Neuron (in vitro differentiated cells): Measurements from ENCODE around the gene SLC35B1.

Source experiments
- H2AFZ ChIP-seq: one replicate; pipeline ENCODE4 v1.6.1; 2013; ENCODE audit warnings: low read depth, mild to moderate bottlenecking, inconsistent platforms, low read length, moderate library complexity
- H3K27me3 ChIP-seq: one replicate; pipeline ENCODE4 v1.6.1; 2013; ENCODE audit warnings: low read length; ENCODE audit not compliant: insufficient read depth
- H3K36me3 ChIP-seq: one replicate; pipeline ENCODE4 v1.6.1; 2013; ENCODE audit warnings: low read length; ENCODE audit not compliant: insufficient read depth
- H3K4me1 ChIP-seq: one replicate; pipeline ENCODE4 v1.6.1; 2013; ENCODE audit warnings: low read length; ENCODE audit not compliant: insufficient read depth
- H3K4me3 ChIP-seq: 2 replicates; pipeline ENCODE4 v1.5.1; 2013; ENCODE audit warnings: mild to moderate bottlenecking, low read length, moderate library complexity
- H3K9me3 ChIP-seq: one replicate; pipeline ENCODE4 v1.6.1; 2013; ENCODE audit warnings: low read length

SLC35B1 gene, protein sequence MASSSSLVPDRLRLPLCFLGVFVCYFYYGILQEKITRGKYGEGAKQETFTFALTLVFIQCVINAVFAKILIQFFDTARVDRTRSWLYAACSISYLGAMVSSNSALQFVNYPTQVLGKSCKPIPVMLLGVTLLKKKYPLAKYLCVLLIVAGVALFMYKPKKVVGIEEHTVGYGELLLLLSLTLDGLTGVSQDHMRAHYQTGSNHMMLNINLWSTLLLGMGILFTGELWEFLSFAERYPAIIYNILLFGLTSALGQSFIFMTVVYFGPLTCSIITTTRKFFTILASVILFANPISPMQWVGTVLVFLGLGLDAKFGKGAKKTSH

GRCh38 chr17:49707608-49708514 lies at the start of gene SLC35B1:
Gene SLC35B1, minus strand, starts transcription at chr17:49707964. Its CDS starts 131 bp downstream, at chr17:49707833.
- Histone ChIP-seq H3K36me3 (peaks cover 39% of the 10 kb centered on the region), H3K9me3 (no peaks in the 10 kb centered on the region), H2AFZ (peak within 1 kb of the TSS; percentile 68), H3K4me3 (peak within 1 kb of the TSS; percentile 92), H3K27me3 (no peaks in the 10 kb centered on the region), H3K4me1 (peaks cover 16% of the 10 kb centered on the region)

DNA sequence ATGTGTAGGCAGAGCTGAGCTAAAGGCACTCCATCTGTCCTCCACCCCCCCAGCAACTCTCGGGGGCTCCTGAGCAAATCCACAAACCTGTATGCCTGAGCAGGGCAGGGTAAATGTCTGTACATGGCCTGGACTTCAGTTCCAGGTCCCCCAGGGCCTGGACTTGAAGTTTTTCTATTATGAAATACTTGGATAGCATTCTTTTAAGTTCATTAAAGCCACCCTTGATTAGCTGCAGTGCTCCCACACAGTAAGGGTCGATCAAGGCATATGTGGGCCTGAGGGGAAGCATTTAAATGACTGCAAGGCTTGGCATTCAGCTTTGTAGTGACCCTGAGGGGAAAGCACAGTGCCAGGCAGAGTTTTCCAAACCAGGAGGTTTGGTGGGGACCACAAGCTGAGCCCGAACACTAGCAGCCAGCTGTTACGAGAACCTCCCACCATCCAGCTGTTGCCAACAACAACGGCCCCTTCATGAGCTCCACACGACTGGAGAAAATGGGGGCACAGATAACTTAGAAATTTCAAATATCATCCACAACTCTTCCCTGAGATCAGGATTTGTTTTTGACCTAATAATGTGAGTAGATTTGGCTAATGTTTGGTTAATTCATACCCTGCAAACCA lies 49.5 kb upstream of the SLC35B1 start:
- Histone ChIP-seq H3K27me3 (no peaks in the 10 kb centered on the region), H3K9me3 (no peaks in the 10 kb centered on the region), H3K36me3 (no peaks in the 10 kb centered on the region), H3K4me1 (peaks cover 3% of the 10 kb centered on the region), H2AFZ (no peak overlapping the region), H3K4me3 (no peak overlapping the region)

GRCh38 chr17:49756323-49757150 lies 48.8 kb upstream of the SLC35B1 start:
- H3K4me1 ChIP-seq: no peaks in the 10 kb centered on the region
- H3K27me3 ChIP-seq: no peaks in the 10 kb centered on the region
- H3K4me3 ChIP-seq: no peak overlapping the region
- no peak overlapping the region for H2AFZ ChIP-seq
- H3K9me3 ChIP-seq: no peaks in the 10 kb centered on the region
- no peaks in the 10 kb centered on the region for H3K36me3 ChIP-seq

GRCh38 chr17:49755663-49756283 lies 48.0 kb upstream of the SLC35B1 start:
- Histone ChIP-seq H3K4me1 (no peaks in the 10 kb centered on the region), H3K36me3 (no peaks in the 10 kb centered on the region), H3K9me3 (no peaks in the 10 kb centered on the region), H3K4me3 (no peak overlapping the region), H2AFZ (no peak overlapping the region), H3K27me3 (no peaks in the 10 kb centered on the region)

GRCh38 chr17:49753959-49754391 lies 46.2 kb upstream of the SLC35B1 start:
- peaks cover 5% of the 10 kb centered on the region for H3K36me3 ChIP-seq
- no peak overlapping the region for H3K4me3 ChIP-seq
- no peaks in the 10 kb centered on the region for H3K9me3 ChIP-seq
- no peaks in the 10 kb centered on the region for H3K4me1 ChIP-seq
- no peak overlapping the region for H2AFZ ChIP-seq
- no peaks in the 10 kb centered on the region for H3K27me3 ChIP-seq

DNA sequence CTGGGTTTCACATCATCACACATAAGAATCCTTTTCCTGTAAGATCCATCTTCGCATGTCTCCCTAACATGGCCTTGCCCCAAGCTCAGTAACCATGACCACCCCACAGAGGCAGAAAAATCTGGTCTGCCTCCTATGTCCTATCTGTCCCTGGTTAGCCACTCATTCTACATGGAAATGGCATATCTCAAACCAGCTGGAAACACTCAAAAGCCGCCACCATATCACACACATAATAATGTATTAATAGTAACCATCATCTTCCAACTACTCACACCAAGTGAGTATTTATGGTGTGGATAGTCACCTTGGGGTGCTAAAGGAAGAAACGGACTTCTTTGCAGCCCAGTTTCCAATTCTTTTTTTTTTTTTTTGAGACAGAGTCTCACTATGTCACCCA lies 44.7 kb upstream of the SLC35B1 start:
- Histone ChIP-seq H3K36me3 (peaks cover 9% of the 10 kb centered on the region), H3K4me1 (no peaks in the 10 kb centered on the region), H3K4me3 (no peak overlapping the region), H3K27me3 (no peaks in the 10 kb centered on the region), H2AFZ (no peak overlapping the region), H3K9me3 (no peaks in the 10 kb centered on the region)

DNA sequence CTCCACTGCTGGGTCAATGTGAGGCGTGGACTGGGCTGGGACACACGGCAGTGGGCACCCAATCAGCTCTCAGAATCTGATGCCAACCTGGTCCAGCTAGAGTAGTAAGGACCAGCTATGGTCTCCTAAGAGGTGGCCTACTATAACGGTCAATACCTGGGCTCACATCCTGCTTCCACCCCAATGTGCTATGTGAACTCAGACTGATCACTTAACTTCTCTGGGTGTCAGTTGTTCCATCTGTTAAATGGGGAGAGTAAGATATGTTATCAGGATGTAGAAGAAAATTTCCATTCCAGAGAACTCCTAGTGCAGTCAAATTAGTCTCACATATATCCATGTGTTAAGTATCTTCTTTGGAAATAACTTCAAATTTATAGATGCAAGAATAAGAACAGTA lies 42.0 kb upstream of the SLC35B1 start:
- Histone ChIP-seq H3K4me3 (no peak overlapping the region), H3K27me3 (no peaks in the 10 kb centered on the region), H3K36me3 (peaks cover 9% of the 10 kb centered on the region), H3K9me3 (no peaks in the 10 kb centered on the region), H2AFZ (no peak overlapping the region), H3K4me1 (no peaks in the 10 kb centered on the region)

GRCh38 chr17:49748791-49749190 lies 41.0 kb upstream of the SLC35B1 start:
- Histone ChIP-seq H3K9me3 (no peaks in the 10 kb centered on the region), H3K4me1 (no peaks in the 10 kb centered on the region), H2AFZ (no peak overlapping the region), H3K36me3 (peaks cover 9% of the 10 kb centered on the region), H3K4me3 (no peak overlapping the region), H3K27me3 (no peaks in the 10 kb centered on the region)

GRCh38 chr17:49748223-49748622 lies 40.5 kb upstream of the SLC35B1 start:
- Histone ChIP-seq H3K36me3 (peaks cover 9% of the 10 kb centered on the region), H3K4me1 (no peaks in the 10 kb centered on the region), H3K4me3 (no peak overlapping the region), H3K9me3 (no peaks in the 10 kb centered on the region), H2AFZ (no peak overlapping the region), H3K27me3 (no peaks in the 10 kb centered on the region)

DNA sequence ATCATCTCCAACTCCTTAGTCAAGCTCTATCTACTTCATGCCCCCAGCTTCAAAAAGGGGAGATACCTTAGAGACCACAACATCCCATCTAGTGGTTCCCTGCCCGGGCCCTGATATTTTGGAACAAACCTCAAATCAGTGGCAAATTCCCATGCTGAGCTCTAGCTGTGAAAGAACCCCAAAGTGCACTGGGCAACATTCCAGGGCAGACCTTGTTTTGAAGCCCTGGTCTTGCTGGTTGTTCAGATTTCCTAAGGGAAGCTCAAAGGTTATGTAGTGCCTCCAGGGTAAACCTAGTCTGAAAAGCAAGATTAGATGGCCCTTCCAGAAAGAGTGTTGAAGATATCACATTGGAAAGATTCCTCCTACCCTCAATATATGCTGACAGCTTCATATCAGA lies 39.9 kb upstream of the SLC35B1 start:
- peaks cover 9% of the 10 kb centered on the region for H3K36me3 ChIP-seq
- no peaks in the 10 kb centered on the region for H3K27me3 ChIP-seq
- H3K9me3 ChIP-seq: no peaks in the 10 kb centered on the region
- no peak overlapping the region for H3K4me3 ChIP-seq
- H2AFZ ChIP-seq: no peak overlapping the region
- no peaks in the 10 kb centered on the region for H3K4me1 ChIP-seq

DNA sequence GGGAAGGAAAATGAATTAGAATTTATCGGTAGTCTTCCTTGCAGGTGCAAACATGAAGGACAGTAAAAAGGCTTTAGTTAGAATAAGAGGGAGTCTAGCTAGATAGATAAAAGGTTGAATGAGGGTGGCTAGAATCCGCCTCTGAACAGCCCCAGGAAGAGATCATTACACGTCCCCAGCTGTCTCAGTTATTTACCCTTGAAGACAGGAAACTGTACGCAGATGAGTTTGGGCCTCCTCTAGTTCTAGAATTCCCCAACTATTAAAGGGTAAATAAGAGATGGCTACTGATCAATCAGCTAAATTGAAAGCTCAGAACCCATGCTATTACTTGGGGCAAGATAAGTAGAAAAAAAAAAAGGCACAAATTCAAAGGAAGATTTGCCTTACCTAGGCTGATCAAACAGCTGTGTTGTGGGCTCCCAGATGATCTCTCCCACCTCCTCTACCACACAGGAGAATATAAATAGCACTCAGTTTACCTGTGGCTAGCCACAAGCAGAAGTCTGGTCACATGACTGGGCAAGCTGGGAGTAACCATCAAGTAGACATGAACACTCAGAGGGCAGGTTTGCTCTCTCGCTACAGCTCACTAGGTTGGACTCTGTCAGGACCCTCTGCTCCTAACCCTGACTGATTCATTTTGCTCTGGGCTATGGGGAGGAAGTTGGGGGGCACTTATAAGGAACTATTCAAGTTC lies 39.2 kb upstream of the SLC35B1 start:
- Histone ChIP-seq H3K9me3 (no peaks in the 10 kb centered on the region), H2AFZ (no peak overlapping the region), H3K36me3 (peaks cover 9% of the 10 kb centered on the region), H3K4me1 (no peaks in the 10 kb centered on the region), H3K27me3 (no peaks in the 10 kb centered on the region), H3K4me3 (no peak overlapping the region)
